Measurements from ENCODE around the gene CAND1.

The CAND1 gene

DNA sequence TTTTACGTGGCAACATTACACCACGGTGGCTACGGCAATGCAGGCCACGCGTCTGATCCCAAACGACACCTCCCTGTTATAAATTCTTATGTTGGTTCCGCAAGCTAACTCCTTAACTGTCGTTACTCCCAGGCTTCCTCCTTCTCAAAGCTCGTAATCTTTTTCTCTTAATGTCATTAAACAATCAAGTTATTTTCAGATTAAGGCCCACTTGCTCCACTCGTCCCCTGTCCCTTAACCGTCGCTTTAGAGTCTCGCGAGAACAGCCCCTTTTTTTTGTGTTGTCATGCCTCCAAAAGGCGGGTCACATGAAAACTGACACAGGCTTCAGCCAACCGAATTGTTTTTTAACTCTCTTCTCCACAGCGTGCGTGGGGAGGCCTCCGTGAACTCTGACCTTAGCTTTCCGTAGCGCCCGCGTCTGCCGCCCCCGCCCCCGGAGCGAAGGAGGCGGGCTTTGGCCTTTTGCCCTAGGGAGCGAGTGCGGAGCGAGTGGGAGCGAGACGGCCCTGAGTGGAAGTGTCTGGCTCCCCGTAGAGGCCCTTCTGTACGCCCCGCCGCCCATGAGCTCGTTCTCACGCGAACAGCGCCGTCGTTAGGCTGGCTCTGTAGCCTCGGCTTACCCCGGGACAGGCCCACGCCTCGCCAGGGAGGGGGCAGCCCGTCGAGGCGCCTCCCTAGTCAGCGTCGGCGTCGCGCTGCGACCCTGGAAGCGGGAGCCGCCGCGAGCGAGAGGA is at the start of gene CAND1:
Gene CAND1, plus strand, starts transcription at position 463 of the 737 bp plus-strand sequence. CDS start 360 bp downstream, outside the sequence.
- Histone ChIP-seq H3K27ac (ENCODE audit: low read depth in 2 of 2, low read length in 2 of 2) (peak within 1 kb of the TSS; percentile 98 to 99), H3K9me3 (ENCODE audit: control insufficient read depth in 2 of 2, low read length in 2 of 2) (no peaks in the 10 kb centered on the region), H3K36me3 (ENCODE audit: control insufficient read depth in 2 of 2, insufficient read depth in 2 of 2, low read length in 2 of 2) (no peaks in the 10 kb centered on the region), H3K4me3 (ENCODE audit: low read length in 2 of 2) (peak within 1 kb of the TSS; percentile 93), H3K4me1 (ENCODE audit: control insufficient read depth in 2 of 2, insufficient read depth in 2 of 2, low read length in 2 of 2) (peaks cover 17 to 20% of the 10 kb centered on the region in 2 donors), H3K9ac (ENCODE audit: low read depth in 1 of 2, low read length in 2 of 2) (peak within 1 kb of the TSS; percentile 93 to 97), H3K27me3 (ENCODE audit: control insufficient read depth in 2 of 2, insufficient read depth in 2 of 2, low read length in 2 of 2) (no peaks in the 10 kb centered on the region)

DNA sequence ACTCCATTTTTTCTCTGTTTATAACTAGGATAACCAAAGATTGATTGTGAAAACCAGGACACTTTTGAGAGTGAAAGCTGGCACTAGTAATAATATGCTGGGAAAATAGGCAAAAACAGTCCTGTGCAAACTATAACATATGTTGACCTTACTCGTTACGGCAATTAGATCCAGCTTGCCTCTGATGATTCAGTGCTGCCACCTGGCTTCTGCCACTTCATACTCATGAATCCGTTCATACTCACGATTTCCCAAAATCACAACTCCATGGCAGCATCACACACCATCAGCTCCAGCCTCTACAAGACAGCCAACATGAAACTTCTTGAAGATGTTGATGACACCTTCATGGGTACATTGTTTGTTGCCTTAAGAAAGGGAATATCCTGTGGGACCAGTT is 49.1 kb upstream of the CAND1 start:
- no peaks in the 10 kb centered on the region for H3K27me3 ChIP-seq (ENCODE audit: control insufficient read depth in 2 of 2, insufficient read depth in 2 of 2, low read length in 2 of 2)
- H3K9ac ChIP-seq (ENCODE audit: low read depth in 1 of 2, low read length in 2 of 2) = no peak overlapping the region
- no peaks in the 10 kb centered on the region for H3K36me3 ChIP-seq (ENCODE audit: control insufficient read depth in 2 of 2, insufficient read depth in 2 of 2, low read length in 2 of 2)
- no peak overlapping the region for H3K4me3 ChIP-seq (ENCODE audit: low read length in 2 of 2)
- no peaks in the 10 kb centered on the region for H3K4me1 ChIP-seq (ENCODE audit: control insufficient read depth in 2 of 2, insufficient read depth in 2 of 2, low read length in 2 of 2)
- no peaks in the 10 kb centered on the region for H3K9me3 ChIP-seq (ENCODE audit: control insufficient read depth in 2 of 2, low read length in 2 of 2)
- H3K27ac ChIP-seq (ENCODE audit: low read depth in 2 of 2, low read length in 2 of 2) = no peak overlapping the region

DNA sequence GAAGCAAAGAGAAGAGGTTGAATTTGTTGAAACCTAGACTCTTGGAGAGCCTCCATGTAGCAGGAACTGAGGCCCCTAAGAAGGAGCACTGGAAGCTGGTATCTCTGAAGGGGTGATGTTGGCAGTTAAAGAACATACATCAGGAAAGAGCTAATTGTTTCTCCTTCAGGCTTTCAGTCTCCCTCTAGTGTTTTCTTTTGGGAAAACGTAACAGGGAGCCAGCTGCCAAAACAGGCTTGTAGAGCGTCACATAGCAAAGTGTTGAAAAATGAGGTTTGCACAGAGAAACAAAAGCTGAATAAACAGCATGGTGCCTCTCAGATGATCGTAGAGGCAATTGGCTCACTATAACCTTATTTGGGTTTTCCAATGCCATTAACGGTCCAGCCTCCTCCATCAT is 46.9 kb upstream of the CAND1 start:
- Histone ChIP-seq H3K9me3 (ENCODE audit: control insufficient read depth in 2 of 2, low read length in 2 of 2) (no peaks in the 10 kb centered on the region), H3K4me1 (ENCODE audit: control insufficient read depth in 2 of 2, insufficient read depth in 2 of 2, low read length in 2 of 2) (no peaks in the 10 kb centered on the region), H3K27ac (ENCODE audit: low read depth in 2 of 2, low read length in 2 of 2) (no peak overlapping the region), H3K27me3 (ENCODE audit: control insufficient read depth in 2 of 2, insufficient read depth in 2 of 2, low read length in 2 of 2) (no peaks in the 10 kb centered on the region), H3K4me3 (ENCODE audit: low read length in 2 of 2) (no peak overlapping the region), H3K9ac (ENCODE audit: low read depth in 1 of 2, low read length in 2 of 2) (no peak overlapping the region), H3K36me3 (ENCODE audit: control insufficient read depth in 2 of 2, insufficient read depth in 2 of 2, low read length in 2 of 2) (no peaks in the 10 kb centered on the region)

DNA sequence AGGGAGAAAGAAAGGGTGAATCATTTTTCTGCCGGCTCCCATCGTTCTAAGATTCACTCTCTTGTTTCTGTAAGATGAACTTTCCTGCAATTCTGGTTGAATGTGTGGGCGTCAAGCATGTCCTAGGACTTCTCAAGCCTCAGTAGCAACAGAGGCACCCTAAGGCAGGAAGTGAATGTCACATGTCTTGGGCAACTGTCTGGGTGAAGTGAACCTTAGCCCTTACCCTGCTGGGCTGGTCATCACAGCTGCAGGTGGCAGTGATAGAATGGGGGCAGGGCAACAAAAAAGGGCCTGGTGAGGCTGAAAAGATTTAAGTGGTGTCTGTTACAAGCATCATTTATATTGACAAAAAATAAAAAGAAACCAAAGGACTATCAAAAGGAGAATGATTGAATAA is 45.9 kb upstream of the CAND1 start:
- Histone ChIP-seq H3K4me3 (ENCODE audit: low read length in 2 of 2) (no peak overlapping the region), H3K9ac (ENCODE audit: low read depth in 1 of 2, low read length in 2 of 2) (no peak overlapping the region), H3K27ac (ENCODE audit: low read depth in 2 of 2, low read length in 2 of 2) (no peak overlapping the region), H3K27me3 (ENCODE audit: control insufficient read depth in 2 of 2, insufficient read depth in 2 of 2, low read length in 2 of 2) (no peaks in the 10 kb centered on the region), H3K4me1 (ENCODE audit: control insufficient read depth in 2 of 2, insufficient read depth in 2 of 2, low read length in 2 of 2) (no peaks in the 10 kb centered on the region), H3K9me3 (ENCODE audit: control insufficient read depth in 2 of 2, low read length in 2 of 2) (no peaks in the 10 kb centered on the region), H3K36me3 (ENCODE audit: control insufficient read depth in 2 of 2, insufficient read depth in 2 of 2, low read length in 2 of 2) (no peaks in the 10 kb centered on the region)

DNA sequence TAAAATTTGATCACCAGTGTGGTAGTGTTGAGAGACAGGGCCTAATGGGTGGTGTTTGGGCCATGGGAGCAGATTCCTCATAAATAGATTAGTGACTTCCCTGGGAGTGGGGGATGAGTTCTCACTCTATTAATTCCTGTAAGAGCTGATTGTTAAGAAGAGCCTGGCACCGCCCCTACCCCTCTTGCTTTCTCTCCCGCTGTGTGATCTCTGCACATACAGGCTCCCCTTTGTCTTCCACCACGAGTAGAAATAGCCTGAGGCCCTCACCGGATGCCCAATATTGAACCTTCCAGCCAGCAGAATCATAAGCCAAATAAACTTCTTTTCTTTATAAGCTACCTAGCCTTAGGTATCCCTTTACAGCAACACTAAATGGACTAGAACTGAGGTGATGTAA is 31.9 kb upstream of the CAND1 start:
- H3K27me3 ChIP-seq (ENCODE audit: control insufficient read depth in 2 of 2, insufficient read depth in 2 of 2, low read length in 2 of 2) = no peaks in the 10 kb centered on the region
- H3K27ac ChIP-seq (ENCODE audit: low read depth in 2 of 2, low read length in 2 of 2) = no peak overlapping the region
- no peak overlapping the region for H3K4me3 ChIP-seq (ENCODE audit: low read length in 2 of 2)
- no peak overlapping the region for H3K9ac ChIP-seq (ENCODE audit: low read depth in 1 of 2, low read length in 2 of 2)
- no peaks in the 10 kb centered on the region for H3K4me1 ChIP-seq (ENCODE audit: control insufficient read depth in 2 of 2, insufficient read depth in 2 of 2, low read length in 2 of 2)
- H3K36me3 ChIP-seq (ENCODE audit: control insufficient read depth in 2 of 2, insufficient read depth in 2 of 2, low read length in 2 of 2) = no peaks in the 10 kb centered on the region
- H3K9me3 ChIP-seq (ENCODE audit: control insufficient read depth in 2 of 2, low read length in 2 of 2) = no peaks in the 10 kb centered on the region

DNA sequence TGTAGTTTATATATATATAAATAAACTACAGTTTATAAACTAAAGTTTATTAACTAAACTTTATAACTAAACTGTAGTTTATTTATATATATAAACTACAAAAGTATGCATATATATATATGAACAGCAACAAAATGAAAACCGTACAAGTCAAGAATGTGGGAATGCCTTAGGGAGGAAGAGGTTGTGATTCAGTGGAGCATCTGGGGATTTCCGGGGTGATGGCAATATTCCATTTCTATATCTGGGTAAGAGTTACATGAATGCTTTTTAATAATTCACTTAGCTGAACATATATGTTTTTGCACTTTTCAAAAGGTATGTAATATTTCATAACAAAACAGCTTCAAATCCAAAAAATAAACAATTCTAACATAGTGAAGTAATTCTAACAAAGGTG is 30.1 kb upstream of the CAND1 start:
- no peaks in the 10 kb centered on the region for H3K36me3 ChIP-seq (ENCODE audit: control insufficient read depth in 2 of 2, insufficient read depth in 2 of 2, low read length in 2 of 2)
- no peak overlapping the region for H3K9ac ChIP-seq (ENCODE audit: low read depth in 1 of 2, low read length in 2 of 2)
- no peaks in the 10 kb centered on the region for H3K9me3 ChIP-seq (ENCODE audit: control insufficient read depth in 2 of 2, low read length in 2 of 2)
- no peaks in the 10 kb centered on the region for H3K4me1 ChIP-seq (ENCODE audit: control insufficient read depth in 2 of 2, insufficient read depth in 2 of 2, low read length in 2 of 2)
- H3K27ac ChIP-seq (ENCODE audit: low read depth in 2 of 2, low read length in 2 of 2) = no peak overlapping the region
- H3K27me3 ChIP-seq (ENCODE audit: control insufficient read depth in 2 of 2, insufficient read depth in 2 of 2, low read length in 2 of 2) = no peaks in the 10 kb centered on the region
- H3K4me3 ChIP-seq (ENCODE audit: low read length in 2 of 2) = no peak overlapping the region

DNA sequence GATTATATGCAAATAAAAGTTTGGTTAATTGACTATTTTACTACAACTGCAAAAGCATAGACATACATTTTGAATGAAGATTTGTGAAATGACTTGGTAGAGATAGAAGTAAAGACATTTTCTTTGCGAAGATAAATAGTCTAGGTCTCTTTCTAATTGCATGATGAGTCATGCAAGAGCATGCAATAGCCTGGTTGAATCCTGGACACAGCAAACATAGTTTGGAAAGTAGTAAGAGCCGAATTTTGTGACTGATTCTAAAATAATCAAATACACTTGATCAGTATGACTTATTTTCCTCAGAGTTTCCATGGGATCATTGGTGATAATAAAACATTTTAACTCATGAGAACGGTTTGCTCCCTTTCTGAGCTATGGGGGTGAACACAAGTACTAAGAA is 27.7 kb upstream of the CAND1 start:
- Histone ChIP-seq H3K27me3 (ENCODE audit: control insufficient read depth in 2 of 2, insufficient read depth in 2 of 2, low read length in 2 of 2) (no peaks in the 10 kb centered on the region), H3K4me1 (ENCODE audit: control insufficient read depth in 2 of 2, insufficient read depth in 2 of 2, low read length in 2 of 2) (no peaks in the 10 kb centered on the region), H3K27ac (ENCODE audit: low read depth in 2 of 2, low read length in 2 of 2) (no peak overlapping the region), H3K4me3 (ENCODE audit: low read length in 2 of 2) (no peak overlapping the region), H3K36me3 (ENCODE audit: control insufficient read depth in 2 of 2, insufficient read depth in 2 of 2, low read length in 2 of 2) (no peaks in the 10 kb centered on the region), H3K9ac (ENCODE audit: low read depth in 1 of 2, low read length in 2 of 2) (no peak overlapping the region), H3K9me3 (ENCODE audit: control insufficient read depth in 2 of 2, low read length in 2 of 2) (no peaks in the 10 kb centered on the region)

DNA sequence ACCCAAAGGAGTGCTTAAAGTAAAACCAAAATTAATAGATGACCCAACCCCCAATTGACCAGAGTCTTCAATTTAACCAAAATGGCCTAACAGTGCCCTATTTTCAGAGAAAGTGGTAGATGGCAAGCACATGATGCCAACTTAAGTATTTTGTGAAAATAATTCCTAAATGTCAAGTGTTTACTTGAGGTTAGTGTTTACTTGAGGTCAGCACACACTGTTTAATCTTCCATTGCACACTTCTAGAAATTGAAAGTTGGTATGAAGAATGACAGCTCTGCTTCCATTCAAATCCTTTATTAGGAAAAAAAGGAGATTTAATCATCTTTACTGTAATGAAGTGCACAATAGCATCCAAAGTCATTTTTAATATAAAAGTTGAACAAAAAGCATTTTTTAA is 25.9 kb upstream of the CAND1 start:
- no peaks in the 10 kb centered on the region for H3K4me1 ChIP-seq (ENCODE audit: control insufficient read depth in 2 of 2, insufficient read depth in 2 of 2, low read length in 2 of 2)
- H3K9me3 ChIP-seq (ENCODE audit: control insufficient read depth in 2 of 2, low read length in 2 of 2) = no peaks in the 10 kb centered on the region
- H3K36me3 ChIP-seq (ENCODE audit: control insufficient read depth in 2 of 2, insufficient read depth in 2 of 2, low read length in 2 of 2) = no peaks in the 10 kb centered on the region
- no peaks in the 10 kb centered on the region for H3K27me3 ChIP-seq (ENCODE audit: control insufficient read depth in 2 of 2, insufficient read depth in 2 of 2, low read length in 2 of 2)
- H3K4me3 ChIP-seq (ENCODE audit: low read length in 2 of 2) = no peak overlapping the region
- no peak overlapping the region for H3K27ac ChIP-seq (ENCODE audit: low read depth in 2 of 2, low read length in 2 of 2)
- no peak overlapping the region for H3K9ac ChIP-seq (ENCODE audit: low read depth in 1 of 2, low read length in 2 of 2)

DNA sequence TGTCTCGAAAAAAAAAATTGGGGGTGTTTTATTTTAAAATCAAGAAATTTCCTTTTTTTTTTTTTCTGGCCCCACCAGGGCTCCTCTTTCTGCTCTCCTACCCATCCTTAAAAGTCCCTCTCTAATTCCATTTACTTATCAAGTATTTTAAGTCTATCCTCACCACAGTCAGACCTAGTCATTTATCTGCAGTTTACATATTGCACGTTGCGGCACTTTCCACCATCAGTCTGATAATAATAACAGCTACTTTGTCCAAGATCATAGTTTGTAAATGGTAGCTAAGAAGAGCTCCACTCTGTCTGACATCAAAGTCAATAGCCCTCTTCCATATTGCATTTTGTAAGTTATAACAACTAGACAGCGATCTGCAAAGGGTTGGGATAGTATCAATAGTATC is 23.6 kb upstream of the CAND1 start:
- Histone ChIP-seq H3K36me3 (ENCODE audit: control insufficient read depth in 2 of 2, insufficient read depth in 2 of 2, low read length in 2 of 2) (no peaks in the 10 kb centered on the region), H3K9me3 (ENCODE audit: control insufficient read depth in 2 of 2, low read length in 2 of 2) (no peaks in the 10 kb centered on the region), H3K9ac (ENCODE audit: low read depth in 1 of 2, low read length in 2 of 2) (no peak overlapping the region), H3K27ac (ENCODE audit: low read depth in 2 of 2, low read length in 2 of 2) (no peak overlapping the region), H3K4me3 (ENCODE audit: low read length in 2 of 2) (no peak overlapping the region), H3K27me3 (ENCODE audit: control insufficient read depth in 2 of 2, insufficient read depth in 2 of 2, low read length in 2 of 2) (no peaks in the 10 kb centered on the region), H3K4me1 (ENCODE audit: control insufficient read depth in 2 of 2, insufficient read depth in 2 of 2, low read length in 2 of 2) (no peaks in the 10 kb centered on the region)

DNA sequence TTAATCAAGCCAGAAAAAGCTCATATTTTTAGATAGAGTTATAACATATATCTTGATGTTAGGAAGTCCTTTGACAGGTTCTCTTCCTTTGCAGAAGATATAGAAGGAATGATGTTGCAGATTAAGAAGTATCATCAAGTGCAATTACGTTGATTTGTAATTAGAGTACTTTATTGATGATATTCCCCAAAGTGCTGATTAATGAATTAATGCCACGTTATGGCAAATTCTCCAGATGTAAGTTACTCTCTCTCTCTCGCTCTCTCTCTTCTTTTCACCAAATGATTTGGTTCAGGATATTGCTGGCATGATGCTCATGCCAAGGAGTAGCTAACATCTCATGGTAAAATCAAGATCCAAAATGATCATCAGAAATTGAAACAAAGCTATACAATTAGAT is 18.1 kb upstream of the CAND1 start:
- H3K9me3 ChIP-seq (ENCODE audit: control insufficient read depth in 2 of 2, low read length in 2 of 2) = no peaks in the 10 kb centered on the region

More for the DNA sequence above, 18.1 kb upstream of the CAND1 start:
- Histone ChIP-seq H3K36me3 (ENCODE audit: control insufficient read depth in 2 of 2, insufficient read depth in 2 of 2, low read length in 2 of 2) (no peaks in the 10 kb centered on the region), H3K4me3 (ENCODE audit: low read length in 2 of 2) (no peak overlapping the region), H3K9ac (ENCODE audit: low read depth in 1 of 2, low read length in 2 of 2) (no peak overlapping the region), H3K27ac (ENCODE audit: low read depth in 2 of 2, low read length in 2 of 2) (no peak overlapping the region), H3K4me1 (ENCODE audit: control insufficient read depth in 2 of 2, insufficient read depth in 2 of 2, low read length in 2 of 2) (no peaks in the 10 kb centered on the region), H3K27me3 (ENCODE audit: control insufficient read depth in 2 of 2, insufficient read depth in 2 of 2, low read length in 2 of 2) (no peaks in the 10 kb centered on the region)
